Measurements from ENCODE around the gene CAMSAP2. TPM values are rescaled to one million over a fixed set of nuclear protein-coding genes. Genes with fewer than 3 reads are reported as not detected.
A peak's percentile ranks its signal among the peaks of the same experiment; 100 is the strongest.

CAMSAP2 gene
- total RNA-seq, 2 donors from 2014 or later = 22.1 to 22.2 TPM

DNA sequence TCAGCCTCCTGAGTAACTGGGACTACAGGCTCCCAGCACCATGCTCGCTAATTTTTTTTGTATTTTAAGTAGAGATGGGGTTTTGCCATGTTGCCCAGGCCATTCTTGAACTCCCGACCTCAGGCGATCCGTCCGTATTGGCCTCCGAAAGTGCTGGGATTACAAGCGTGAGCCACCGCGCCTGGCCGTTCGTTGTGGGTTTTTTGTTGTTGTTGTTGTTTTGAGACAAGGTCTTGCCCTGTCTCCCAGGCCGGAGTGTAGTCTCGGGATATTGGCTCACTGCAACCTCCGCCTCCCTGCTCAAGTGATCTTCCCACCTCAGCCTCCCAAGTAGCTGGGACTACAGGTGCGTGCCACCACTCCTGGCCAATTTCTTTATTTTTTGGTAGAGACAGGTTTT is 151.3 kb downstream of the CAMSAP2 start:
- WGBS, 2 experiments (ENCODE audit: insufficient coverage in 1 of 2, insufficient read length in 1 of 2) = 96 to 100% methylated on average over 1 to 15 of the region's 15 CpGs
- H3K4me3 Mint-ChIP-seq = peak overlapping the region; percentile 93

DNA sequence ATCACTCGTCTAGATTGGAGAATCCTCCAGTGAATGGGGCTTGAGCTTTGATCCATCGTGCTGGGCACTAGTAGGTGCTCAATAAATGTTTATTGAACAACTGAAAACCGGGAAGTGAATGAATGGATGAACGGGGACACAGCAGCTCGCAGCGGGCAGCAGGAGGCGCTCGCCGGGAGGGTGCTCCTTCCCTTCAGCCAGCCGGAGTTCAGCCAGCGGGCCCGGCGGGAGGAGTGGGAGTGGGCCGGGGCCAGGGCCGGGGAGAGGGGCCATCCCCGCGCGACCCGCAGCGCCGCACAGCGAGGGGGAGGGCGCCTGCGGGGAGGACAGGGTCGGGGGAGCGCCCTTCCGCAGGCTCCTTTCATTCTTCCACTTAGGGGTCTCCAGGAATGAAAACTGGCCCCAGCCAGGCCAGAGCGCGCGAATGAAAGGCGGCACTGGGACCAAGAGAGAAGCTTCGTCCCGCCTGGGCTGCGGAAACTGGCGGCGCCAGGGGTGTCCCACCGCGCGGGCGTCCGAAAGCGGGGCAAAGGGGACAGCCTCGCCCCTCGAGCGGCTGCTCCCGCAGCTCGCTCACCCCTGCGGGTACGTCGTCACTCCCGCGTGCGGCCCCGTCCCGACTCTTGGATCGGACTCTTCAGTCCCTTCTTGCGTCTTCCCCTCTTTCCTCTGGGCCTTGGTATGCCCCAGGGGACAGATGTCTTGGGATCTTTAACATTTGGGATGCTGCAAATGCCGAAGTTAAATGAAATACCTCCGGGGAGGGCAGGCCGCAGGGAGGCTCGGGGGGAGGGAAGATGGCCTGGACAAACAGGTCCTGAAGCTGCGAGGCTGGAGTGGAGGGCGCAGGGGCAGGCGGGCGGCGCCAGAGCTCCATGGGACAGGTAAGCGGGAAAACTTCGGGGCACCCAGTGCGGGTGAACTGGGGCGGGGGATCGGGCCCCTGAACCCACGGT is 152.4 kb downstream of the CAMSAP2 start:
- Mint-ChIP-seq H3K27ac (peak overlapping the region; percentile 98), H3K4me1 (peaks cover 66% of the 10 kb centered on the region), H3K9me3 (no peaks in the 10 kb centered on the region), H3K36me3 (ENCODE audit: low read depth) (no peaks in the 10 kb centered on the region), H3K27me3 (ENCODE audit: insufficient read depth) (peaks cover 3% of the 10 kb centered on the region), H3K4me3 (peak overlapping the region; percentile 93)
- peak overlapping the region; percentile 100 for H3K27ac ChIP-seq (ENCODE audit: low read depth, low read length)
- peak; percentile 92 for DNase-seq
- H3K36me3 ChIP-seq (ENCODE audit: control insufficient read depth, insufficient read depth, low read length) = no peaks in the 10 kb centered on the region
- H3K27me3 ChIP-seq (ENCODE audit: control insufficient read depth, insufficient read depth, low read length, poor library complexity, severe bottlenecking) = no peaks in the 10 kb centered on the region
- 2% methylated on average over 32 to 72 of the region's 72 CpGs for WGBS, 2 experiments (ENCODE audit: insufficient coverage in 1 of 2, insufficient read length in 1 of 2)
- no peaks in the 10 kb centered on the region for H3K9me3 ChIP-seq (ENCODE audit: control insufficient read depth, low read length)
- peak overlapping the region; percentile 99 for H3K9ac ChIP-seq (ENCODE audit: extremely low read depth, low read length, poor library complexity, severe bottlenecking)
- TF ChIP-seq, protein P1, sequence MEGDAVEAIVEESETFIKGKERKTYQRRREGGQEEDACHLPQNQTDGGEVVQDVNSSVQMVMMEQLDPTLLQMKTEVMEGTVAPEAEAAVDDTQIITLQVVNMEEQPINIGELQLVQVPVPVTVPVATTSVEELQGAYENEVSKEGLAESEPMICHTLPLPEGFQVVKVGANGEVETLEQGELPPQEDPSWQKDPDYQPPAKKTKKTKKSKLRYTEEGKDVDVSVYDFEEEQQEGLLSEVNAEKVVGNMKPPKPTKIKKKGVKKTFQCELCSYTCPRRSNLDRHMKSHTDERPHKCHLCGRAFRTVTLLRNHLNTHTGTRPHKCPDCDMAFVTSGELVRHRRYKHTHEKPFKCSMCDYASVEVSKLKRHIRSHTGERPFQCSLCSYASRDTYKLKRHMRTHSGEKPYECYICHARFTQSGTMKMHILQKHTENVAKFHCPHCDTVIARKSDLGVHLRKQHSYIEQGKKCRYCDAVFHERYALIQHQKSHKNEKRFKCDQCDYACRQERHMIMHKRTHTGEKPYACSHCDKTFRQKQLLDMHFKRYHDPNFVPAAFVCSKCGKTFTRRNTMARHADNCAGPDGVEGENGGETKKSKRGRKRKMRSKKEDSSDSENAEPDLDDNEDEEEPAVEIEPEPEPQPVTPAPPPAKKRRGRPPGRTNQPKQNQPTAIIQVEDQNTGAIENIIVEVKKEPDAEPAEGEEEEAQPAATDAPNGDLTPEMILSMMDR (conservative IDR thresholded peaks at IDR 0.05) = peak; percentile 86
- H3K4me3 ChIP-seq (ENCODE audit: low read length) = peak overlapping the region; percentile 91
- H3K4me1 ChIP-seq (ENCODE audit: control insufficient read depth, insufficient read depth, low read length) = peaks cover 41% of the 10 kb centered on the region

More for the DNA sequence above, 151.3 kb downstream of the CAMSAP2 start:
- DNase-seq = no peak
- no peak overlapping the region for H3K27ac ChIP-seq (ENCODE audit: low read depth, low read length)
- no peaks in the 10 kb centered on the region for H3K36me3 Mint-ChIP-seq (ENCODE audit: low read depth)
- no peak overlapping the region for H3K9ac ChIP-seq (ENCODE audit: extremely low read depth, low read length, poor library complexity, severe bottlenecking)
- no peaks in the 10 kb centered on the region for H3K9me3 Mint-ChIP-seq
- H3K27ac Mint-ChIP-seq = no peak overlapping the region
- H3K36me3 ChIP-seq (ENCODE audit: control insufficient read depth, insufficient read depth, low read length) = no peaks in the 10 kb centered on the region
- TF ChIP-seq, protein P1 (conservative IDR thresholded peaks at IDR 0.05) = no peak
- peaks cover 60% of the 10 kb centered on the region for H3K4me1 Mint-ChIP-seq
- peaks cover 3% of the 10 kb centered on the region for H3K27me3 Mint-ChIP-seq (ENCODE audit: insufficient read depth)
- H3K4me1 ChIP-seq (ENCODE audit: control insufficient read depth, insufficient read depth, low read length) = peaks cover 30% of the 10 kb centered on the region
- H3K4me3 ChIP-seq (ENCODE audit: low read length) = no peak overlapping the region
- no peaks in the 10 kb centered on the region for H3K27me3 ChIP-seq (ENCODE audit: control insufficient read depth, insufficient read depth, low read length, poor library complexity, severe bottlenecking)
- no peaks in the 10 kb centered on the region for H3K9me3 ChIP-seq (ENCODE audit: control insufficient read depth, low read length)

DNA sequence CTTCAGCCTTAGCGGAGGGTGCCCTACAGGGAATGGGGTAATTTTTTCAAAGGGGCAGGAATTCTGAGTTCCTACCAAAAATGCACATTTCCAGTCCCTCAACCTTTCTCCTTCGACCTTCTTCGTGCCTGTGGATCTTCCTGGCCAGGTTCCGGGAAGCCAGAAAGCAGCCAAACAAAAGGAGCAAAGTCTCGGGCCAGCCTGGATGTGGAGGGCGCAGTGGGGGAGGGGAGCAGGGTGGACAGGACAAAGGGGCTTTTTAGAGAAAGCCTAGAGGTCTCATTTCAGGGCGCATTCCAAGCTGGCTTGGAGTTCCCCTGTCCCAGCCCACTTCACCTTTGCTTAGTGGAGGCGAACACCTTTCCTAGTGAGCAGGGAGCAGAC is 153.1 kb downstream of the CAMSAP2 start:
- peak; percentile 91 for DNase-seq
- Mint-ChIP-seq H3K36me3 (ENCODE audit: low read depth) (no peaks in the 10 kb centered on the region), H3K4me1 (peaks cover 69% of the 10 kb centered on the region), H3K4me3 (peak overlapping the region; percentile 93), H3K9me3 (no peaks in the 10 kb centered on the region), H3K27ac (peak overlapping the region; percentile 98), H3K27me3 (ENCODE audit: insufficient read depth) (peaks cover 3% of the 10 kb centered on the region)
- no peaks in the 10 kb centered on the region for H3K27me3 ChIP-seq (ENCODE audit: control insufficient read depth, insufficient read depth, low read length, poor library complexity, severe bottlenecking)
- no peaks in the 10 kb centered on the region for H3K36me3 ChIP-seq (ENCODE audit: control insufficient read depth, insufficient read depth, low read length)
- H3K9me3 ChIP-seq (ENCODE audit: control insufficient read depth, low read length) = no peaks in the 10 kb centered on the region
- TF ChIP-seq, protein P1 (conservative IDR thresholded peaks at IDR 0.05) = no peak
- peak overlapping the region; percentile 91 for H3K4me3 ChIP-seq (ENCODE audit: low read length)
- 0% methylated on average over 3 to 8 of the region's 8 CpGs for WGBS, 2 experiments (ENCODE audit: insufficient coverage in 1 of 2, insufficient read length in 1 of 2)
- peaks cover 47% of the 10 kb centered on the region for H3K4me1 ChIP-seq (ENCODE audit: control insufficient read depth, insufficient read depth, low read length)
- H3K9ac ChIP-seq (ENCODE audit: extremely low read depth, low read length, poor library complexity, severe bottlenecking) = peak overlapping the region; percentile 99
- peak overlapping the region; percentile 100 for H3K27ac ChIP-seq (ENCODE audit: low read depth, low read length)
